ENCODE results near the gene ZNF611.
A peak's percentile ranks its signal among the peaks of the same experiment; 100 is the strongest.
"Not testable (repeated sequence)": the region's sequence is repeated elsewhere in the genome, so short reads cannot be mapped to it uniquely, and the experiment has no call there.

Gene ZNF611

DNA sequence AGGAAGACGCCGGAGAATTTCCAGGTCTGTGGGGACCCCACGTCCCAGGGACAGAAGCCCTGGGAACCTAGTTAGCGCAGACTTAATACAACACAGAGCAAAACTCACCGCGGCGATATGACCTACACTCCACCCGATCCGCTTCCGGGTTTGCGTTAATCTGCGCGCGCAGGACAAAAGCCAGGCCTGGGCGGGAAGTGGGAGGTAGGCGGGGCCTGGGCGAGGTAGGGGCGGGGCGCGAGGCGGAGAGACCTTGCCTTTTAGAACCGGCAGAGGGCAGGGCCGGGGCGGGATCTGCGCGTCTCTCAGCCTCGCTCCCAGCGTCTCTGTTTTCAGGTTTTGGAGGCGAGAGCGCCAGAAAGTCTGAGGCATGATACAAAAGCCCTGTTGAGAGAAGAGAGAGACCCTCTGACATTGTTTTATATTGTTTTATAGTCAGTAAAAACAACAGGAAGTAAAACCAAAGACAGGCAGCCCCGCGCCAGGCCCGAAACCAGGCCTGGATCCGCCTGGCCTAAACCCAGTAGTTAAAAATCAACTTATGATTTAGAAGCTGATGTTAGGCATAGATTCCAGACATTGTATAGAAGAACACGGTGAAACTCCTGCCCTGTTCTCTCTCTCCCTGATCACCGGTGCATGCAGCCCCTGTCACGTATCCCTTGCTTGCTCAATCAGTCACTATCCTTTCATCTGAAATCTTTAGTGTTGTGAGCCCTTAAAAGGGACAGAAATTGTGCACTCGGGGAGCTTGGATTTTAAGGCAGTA lies at the start of gene ZNF611:
Gene ZNF611, minus strand, starts transcription at position 152 of the 769 bp plus-strand sequence. CDS start 19,150 bp downstream, outside the sequence.
- peak within 1 kb of the TSS; percentile 47; the same call in 1 of the 2 replicates for H3K27ac ChIP-seq (ENCODE audit: low read depth, low read length)

DNA sequence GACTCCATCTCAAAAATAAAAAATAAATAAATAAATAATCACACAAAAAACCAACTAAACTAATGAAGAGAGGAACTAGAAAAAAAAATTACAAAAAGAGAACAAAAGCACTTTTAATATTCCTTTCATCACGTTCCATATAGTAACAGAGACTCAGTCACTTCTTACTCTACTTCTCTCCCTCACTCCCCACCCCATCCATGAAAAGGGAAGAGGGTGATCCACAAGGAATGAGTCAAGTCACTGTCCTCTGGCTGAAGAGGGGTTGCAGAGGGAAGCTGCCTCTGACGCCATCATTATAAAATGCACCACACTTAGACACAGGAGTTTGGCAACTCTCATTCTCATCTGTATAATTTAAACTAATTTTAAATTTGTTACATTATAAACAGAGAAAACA lies 48.0 kb upstream of the ZNF611 start:
- not testable (repeated sequence) for H2AFZ ChIP-seq (ENCODE audit: low read length, unreplicated experiment); H3K36me3 ChIP-seq (ENCODE audit: insufficient read depth, low read length); H3K27ac ChIP-seq (ENCODE audit: low read depth, low read length)

More for the DNA sequence above, at the start of gene ZNF611:
- H3K4me1 ChIP-seq (ENCODE audit: control insufficient read depth, insufficient read depth, low read length, unreplicated experiment): no peaks in the 10 kb centered on the region
- no peaks in the 10 kb centered on the region for H3K36me3 ChIP-seq (ENCODE audit: insufficient read depth, low read length)
- peak within 1 kb of the TSS; percentile 98 for H2AFZ ChIP-seq (ENCODE audit: low read length, unreplicated experiment)
- H3K79me2 ChIP-seq (ENCODE audit: control insufficient read depth, insufficient read depth, low read length, unreplicated experiment): no peaks in the 10 kb centered on the region
- no peaks in the 10 kb centered on the region for H3K27me3 ChIP-seq (ENCODE audit: insufficient read depth, low read length)
- H3K4me3 ChIP-seq (ENCODE audit: low read depth, low read length): peak within 1 kb of the TSS; percentile 88

DNA sequence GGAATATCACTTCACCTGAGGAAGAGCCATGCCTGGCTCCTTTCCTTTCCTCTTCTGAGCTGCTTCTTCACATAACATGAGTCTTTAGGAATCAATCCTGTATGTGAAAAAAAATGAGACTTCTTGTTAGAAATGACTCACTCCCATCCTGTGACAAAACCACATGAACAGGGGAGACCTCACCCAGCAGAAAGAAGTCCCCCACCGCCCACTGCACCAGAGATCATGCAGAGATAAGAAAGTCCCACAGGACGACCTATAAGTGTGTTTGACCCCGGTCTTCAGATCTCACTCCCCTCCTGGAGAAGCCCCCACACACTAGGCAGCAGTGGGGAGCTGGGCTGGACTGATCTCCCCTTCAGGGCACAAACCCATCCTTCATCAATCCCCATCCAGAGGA lies 44.0 kb upstream of the ZNF611 start:
- Histone ChIP-seq H2AFZ (ENCODE audit: low read length, unreplicated experiment) (no peak overlapping the region), H3K27me3 (ENCODE audit: insufficient read depth, low read length) (no peaks in the 10 kb centered on the region), H3K36me3 (ENCODE audit: insufficient read depth, low read length) (no peaks in the 10 kb centered on the region)

More for the DNA sequence above, 48.0 kb upstream of the ZNF611 start:
- H3K79me2 ChIP-seq (ENCODE audit: control insufficient read depth, insufficient read depth, low read length, unreplicated experiment); H3K27me3 ChIP-seq (ENCODE audit: insufficient read depth, low read length); H3K4me3 ChIP-seq (ENCODE audit: low read depth, low read length); H3K4me1 ChIP-seq (ENCODE audit: control insufficient read depth, insufficient read depth, low read length, unreplicated experiment): not testable (repeated sequence)

DNA sequence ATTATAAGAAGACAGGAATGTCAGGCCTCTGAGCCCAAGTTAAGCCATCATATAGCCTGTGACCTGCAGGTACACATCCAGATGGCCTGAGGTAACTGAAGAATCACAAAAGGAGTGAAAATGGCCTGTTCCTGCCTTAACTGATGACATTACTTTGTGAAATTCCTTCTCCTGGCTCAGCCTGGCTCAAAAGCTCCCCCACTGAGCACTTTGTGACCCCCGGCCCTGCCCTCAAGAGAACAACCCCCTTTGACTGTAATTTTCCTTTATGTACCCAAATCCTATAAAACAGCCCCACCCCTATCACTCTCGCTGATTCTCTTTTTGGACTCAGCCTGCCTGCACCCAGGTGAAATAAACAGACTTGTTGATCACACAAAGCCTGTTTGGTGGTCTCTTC lies 21.6 kb upstream of the ZNF611 start:
- not testable (repeated sequence) for H3K4me3 ChIP-seq (ENCODE audit: low read depth, low read length); H3K79me2 ChIP-seq (ENCODE audit: control insufficient read depth, insufficient read depth, low read length, unreplicated experiment); H3K4me1 ChIP-seq (ENCODE audit: control insufficient read depth, insufficient read depth, low read length, unreplicated experiment); H3K27ac ChIP-seq (ENCODE audit: low read depth, low read length); H3K36me3 ChIP-seq (ENCODE audit: insufficient read depth, low read length); H3K27me3 ChIP-seq (ENCODE audit: insufficient read depth, low read length); H2AFZ ChIP-seq (ENCODE audit: low read length, unreplicated experiment)

More for the DNA sequence above, 44.0 kb upstream of the ZNF611 start:
- H3K79me2 ChIP-seq (ENCODE audit: control insufficient read depth, insufficient read depth, low read length, unreplicated experiment): no peaks in the 10 kb centered on the region
- H3K4me3 ChIP-seq (ENCODE audit: low read depth, low read length): no peak overlapping the region
- no peak overlapping the region for H3K27ac ChIP-seq (ENCODE audit: low read depth, low read length)
- H3K4me1 ChIP-seq (ENCODE audit: control insufficient read depth, insufficient read depth, low read length, unreplicated experiment): no peaks in the 10 kb centered on the region

DNA sequence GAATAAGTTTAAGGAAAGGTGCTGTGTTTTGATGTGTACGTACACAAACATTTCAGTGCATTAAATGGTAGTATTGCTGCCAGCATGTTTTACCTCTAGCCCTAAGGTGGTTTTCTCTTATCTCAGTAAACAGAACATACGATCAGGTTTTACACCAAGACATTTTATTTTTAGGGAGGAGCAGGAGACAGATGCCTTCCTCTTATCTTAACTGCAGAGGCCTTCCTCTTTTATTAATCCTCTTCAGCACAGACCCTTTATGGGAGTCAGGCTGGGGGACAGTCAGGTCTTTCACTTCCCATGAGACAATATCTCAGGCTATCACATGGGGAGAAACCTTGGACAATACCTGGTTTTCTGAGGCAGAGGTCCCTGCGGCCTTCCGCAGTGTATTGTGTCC lies 14.9 kb upstream of the ZNF611 start:
- no peaks in the 10 kb centered on the region for H3K27me3 ChIP-seq (ENCODE audit: insufficient read depth, low read length)
- H2AFZ ChIP-seq (ENCODE audit: low read length, unreplicated experiment): no peak overlapping the region
- no peaks in the 10 kb centered on the region for H3K4me1 ChIP-seq (ENCODE audit: control insufficient read depth, insufficient read depth, low read length, unreplicated experiment)
- H3K79me2 ChIP-seq (ENCODE audit: control insufficient read depth, insufficient read depth, low read length, unreplicated experiment): no peaks in the 10 kb centered on the region
- no peak overlapping the region for H3K27ac ChIP-seq (ENCODE audit: low read depth, low read length)
- H3K36me3 ChIP-seq (ENCODE audit: insufficient read depth, low read length): no peaks in the 10 kb centered on the region
- H3K4me3 ChIP-seq (ENCODE audit: low read depth, low read length): no peak overlapping the region

DNA sequence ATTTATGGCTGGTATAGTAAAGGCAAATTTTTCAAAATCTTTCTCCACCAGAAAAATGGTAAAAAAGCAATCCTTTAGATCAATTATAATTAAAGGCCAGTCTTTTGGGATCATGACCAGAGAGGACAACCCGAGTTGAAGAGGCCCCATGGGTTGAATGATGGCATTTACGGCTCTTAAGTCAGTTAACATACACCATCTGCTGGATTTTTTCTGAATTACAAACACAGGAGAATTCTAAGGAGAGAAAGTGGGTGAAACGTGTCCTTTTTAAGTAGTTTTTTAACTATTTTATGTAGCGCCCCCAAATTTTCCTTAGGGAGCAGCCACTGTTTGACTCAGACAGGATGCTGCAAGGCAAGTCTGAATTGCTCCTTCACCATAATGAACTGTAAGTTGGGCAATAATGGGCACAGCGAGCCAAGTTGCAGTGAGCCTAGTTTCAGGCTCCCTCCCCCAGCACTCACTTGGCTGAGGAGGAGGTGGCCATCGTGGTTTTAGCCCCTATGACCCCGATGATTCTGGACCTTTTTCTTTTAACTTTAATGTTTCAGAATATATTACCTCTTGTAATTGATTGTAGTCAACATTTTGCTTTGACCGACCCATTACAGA lies 13.6 kb upstream of the ZNF611 start:
- peak overlapping the region; percentile 37; the same call in 1 of the 2 replicates for H3K4me3 ChIP-seq (ENCODE audit: low read depth, low read length)
- no peaks in the 10 kb centered on the region for H3K27me3 ChIP-seq (ENCODE audit: insufficient read depth, low read length)
- no peaks in the 10 kb centered on the region for H3K36me3 ChIP-seq (ENCODE audit: insufficient read depth, low read length)
- peak overlapping the region; percentile 57 for H2AFZ ChIP-seq (ENCODE audit: low read length, unreplicated experiment)
- H3K27ac ChIP-seq (ENCODE audit: low read depth, low read length): no peak overlapping the region
- no peaks in the 10 kb centered on the region for H3K79me2 ChIP-seq (ENCODE audit: control insufficient read depth, insufficient read depth, low read length, unreplicated experiment)
- H3K4me1 ChIP-seq (ENCODE audit: control insufficient read depth, insufficient read depth, low read length, unreplicated experiment): no peaks in the 10 kb centered on the region

DNA sequence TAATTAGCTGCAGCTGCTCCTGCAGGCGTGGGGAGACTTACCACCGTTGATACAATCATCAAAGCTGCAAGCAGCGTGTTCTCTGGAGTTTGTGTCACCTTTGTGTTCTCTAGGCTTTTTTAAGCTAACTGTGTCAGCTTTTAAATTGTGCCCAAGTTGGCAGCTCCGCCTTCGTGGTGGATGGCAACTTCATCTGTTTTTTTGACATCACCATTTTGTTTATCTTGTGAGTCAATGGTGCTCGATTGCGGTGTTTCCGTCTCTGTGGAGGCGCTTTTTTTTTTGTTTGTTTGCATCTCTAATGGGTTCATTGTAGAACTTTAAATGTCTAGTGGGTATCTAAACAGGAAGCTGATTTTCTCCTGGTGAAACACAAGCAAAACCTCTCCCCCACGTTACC lies 11.1 kb upstream of the ZNF611 start:
- not testable (repeated sequence) for H3K79me2 ChIP-seq (ENCODE audit: control insufficient read depth, insufficient read depth, low read length, unreplicated experiment); H3K27ac ChIP-seq (ENCODE audit: low read depth, low read length); H3K27me3 ChIP-seq (ENCODE audit: insufficient read depth, low read length); H3K4me1 ChIP-seq (ENCODE audit: control insufficient read depth, insufficient read depth, low read length, unreplicated experiment); H3K4me3 ChIP-seq (ENCODE audit: low read depth, low read length); H2AFZ ChIP-seq (ENCODE audit: low read length, unreplicated experiment); H3K36me3 ChIP-seq (ENCODE audit: insufficient read depth, low read length)

DNA sequence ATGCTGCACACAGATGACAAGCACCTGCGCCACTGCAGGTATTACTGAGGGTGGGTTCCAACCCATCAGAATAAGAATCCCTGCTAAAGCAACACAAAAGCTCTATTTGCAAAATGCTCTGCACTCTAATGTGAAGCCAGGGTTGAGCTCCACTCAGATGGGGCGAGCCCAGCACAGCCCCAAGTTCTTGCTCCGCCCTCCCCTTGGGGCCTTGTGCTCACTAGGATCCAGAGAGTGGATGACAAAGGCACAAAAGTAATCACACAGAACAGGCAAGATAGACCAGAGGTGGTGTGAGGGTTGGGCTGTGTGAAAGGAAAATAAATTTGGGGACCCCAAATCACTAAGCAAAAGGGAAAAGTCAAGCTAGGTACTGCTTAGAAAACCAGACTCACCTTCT lies 8.2 kb upstream of the ZNF611 start:
- H3K36me3 ChIP-seq (ENCODE audit: insufficient read depth, low read length): no peaks in the 10 kb centered on the region
- no peak overlapping the region for H3K27ac ChIP-seq (ENCODE audit: low read depth, low read length)
- no peak overlapping the region for H3K4me3 ChIP-seq (ENCODE audit: low read depth, low read length)
- no peaks in the 10 kb centered on the region for H3K79me2 ChIP-seq (ENCODE audit: control insufficient read depth, insufficient read depth, low read length, unreplicated experiment)
- H3K27me3 ChIP-seq (ENCODE audit: insufficient read depth, low read length): no peaks in the 10 kb centered on the region
- no peak overlapping the region for H2AFZ ChIP-seq (ENCODE audit: low read length, unreplicated experiment)
- H3K4me1 ChIP-seq (ENCODE audit: control insufficient read depth, insufficient read depth, low read length, unreplicated experiment): no peaks in the 10 kb centered on the region

DNA sequence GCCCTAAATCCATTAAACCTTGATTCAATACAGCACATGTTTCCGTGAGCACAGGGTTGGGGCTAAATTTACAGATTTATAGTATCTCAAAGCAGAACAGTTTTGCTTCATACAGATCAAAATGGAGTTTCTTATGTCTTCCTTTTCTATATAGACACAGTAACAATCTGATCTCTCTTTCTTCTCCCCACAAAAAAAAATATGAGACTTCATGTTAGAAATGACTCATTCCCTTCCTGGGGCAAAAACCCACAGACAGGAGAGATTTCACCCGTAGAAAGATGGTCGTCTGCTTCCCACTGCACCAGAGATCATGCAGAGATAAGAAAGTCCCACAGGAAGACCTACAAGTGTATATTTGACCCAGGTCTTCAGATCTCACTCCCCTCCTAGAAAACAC lies 7.7 kb upstream of the ZNF611 start:
- H3K4me3 ChIP-seq (ENCODE audit: low read depth, low read length): no peak overlapping the region
- no peaks in the 10 kb centered on the region for H3K27me3 ChIP-seq (ENCODE audit: insufficient read depth, low read length)
- no peak overlapping the region for H2AFZ ChIP-seq (ENCODE audit: low read length, unreplicated experiment)
- H3K79me2 ChIP-seq (ENCODE audit: control insufficient read depth, insufficient read depth, low read length, unreplicated experiment): no peaks in the 10 kb centered on the region
- no peaks in the 10 kb centered on the region for H3K36me3 ChIP-seq (ENCODE audit: insufficient read depth, low read length)
- H3K27ac ChIP-seq (ENCODE audit: low read depth, low read length): no peak overlapping the region
- no peaks in the 10 kb centered on the region for H3K4me1 ChIP-seq (ENCODE audit: control insufficient read depth, insufficient read depth, low read length, unreplicated experiment)

DNA sequence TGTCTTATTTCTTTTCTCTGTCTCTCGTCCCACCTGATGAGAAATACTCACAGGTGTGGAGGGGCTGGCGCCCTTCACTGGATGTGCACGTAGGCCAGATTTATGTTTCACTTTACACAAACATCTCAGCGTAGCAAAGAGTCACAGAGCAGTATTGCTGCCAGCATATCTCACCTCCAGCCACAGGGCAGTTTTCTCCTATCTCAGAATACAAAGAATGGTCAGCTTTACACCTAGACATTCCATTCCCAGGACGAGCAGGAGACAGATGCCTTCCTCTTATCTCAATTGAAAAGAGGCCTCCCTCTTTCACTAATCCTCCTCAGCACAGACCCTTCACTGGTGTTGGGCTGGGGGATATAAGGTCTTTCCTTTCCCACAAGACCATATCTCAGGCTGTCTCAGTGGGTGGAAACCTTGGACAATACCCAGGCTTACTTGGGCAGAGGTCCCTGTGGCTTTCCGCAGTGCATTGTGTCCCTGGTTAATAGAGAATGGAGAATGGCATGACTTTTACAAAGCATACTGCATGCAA lies 7.2 kb upstream of the ZNF611 start:
- Histone ChIP-seq H3K27me3 (ENCODE audit: insufficient read depth, low read length) (no peaks in the 10 kb centered on the region), H3K27ac (ENCODE audit: low read depth, low read length) (no peak overlapping the region), H3K4me1 (ENCODE audit: control insufficient read depth, insufficient read depth, low read length, unreplicated experiment) (no peaks in the 10 kb centered on the region), H3K79me2 (ENCODE audit: control insufficient read depth, insufficient read depth, low read length, unreplicated experiment) (no peaks in the 10 kb centered on the region), H2AFZ (ENCODE audit: low read length, unreplicated experiment) (no peak overlapping the region), H3K36me3 (ENCODE audit: insufficient read depth, low read length) (no peaks in the 10 kb centered on the region), H3K4me3 (ENCODE audit: low read depth, low read length) (no peak overlapping the region)

DNA sequence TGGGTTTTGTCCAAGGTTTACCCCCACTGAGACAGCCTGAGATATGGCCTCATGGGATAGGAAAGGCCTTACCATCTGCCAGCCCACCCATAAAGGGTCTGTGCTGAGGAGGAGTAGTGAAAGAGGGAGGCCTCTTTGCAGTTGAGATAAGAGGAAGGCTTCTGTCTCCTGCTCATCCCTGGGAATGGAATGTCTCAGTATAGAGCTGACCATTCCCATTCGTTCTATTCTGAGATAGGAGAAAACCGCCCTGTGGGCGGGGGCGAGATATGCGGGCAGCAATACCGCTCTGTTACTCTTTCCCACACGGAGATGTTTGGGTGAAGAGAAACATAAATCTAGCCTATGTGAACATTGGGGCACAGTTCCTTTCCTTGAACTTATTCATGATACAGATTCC lies 6.5 kb upstream of the ZNF611 start:
- H2AFZ ChIP-seq (ENCODE audit: low read length, unreplicated experiment); H3K27ac ChIP-seq (ENCODE audit: low read depth, low read length); H3K27me3 ChIP-seq (ENCODE audit: insufficient read depth, low read length); H3K36me3 ChIP-seq (ENCODE audit: insufficient read depth, low read length); H3K4me1 ChIP-seq (ENCODE audit: control insufficient read depth, insufficient read depth, low read length, unreplicated experiment); H3K79me2 ChIP-seq (ENCODE audit: control insufficient read depth, insufficient read depth, low read length, unreplicated experiment); H3K4me3 ChIP-seq (ENCODE audit: low read depth, low read length): not testable (repeated sequence)
